Endothelial cell of hepatic sinusoid (primary cell): ENCODE measurements around the gene MYB.

Experiments
- in situ Hi-C: cut with HindIII; loops from 2 replicates; pipeline ENCODE4 v1.10.0; 2017; ENCODE audit warnings: low sequenced_read_pairs

The MYB gene

GRCh38 chr6:135215563-135215962 lies 34.5 kb downstream of the MYB start:
- in situ Hi-C loops, result no loop called here

- in situ Hi-C loops, result no loop called here
These were observed 36.6 kb downstream of the MYB start for GRCh38 chr6:135217663-135218062.

GRCh38 chr6:135219346-135219745 lies 38.2 kb downstream of the MYB start:
- in situ Hi-C loops, result no loop called here

- in situ Hi-C loops, result no loop called here
These were observed 39.9 kb downstream of the MYB start for GRCh38 chr6:135221042-135221441.

GRCh38 chr6:135221505-135221904 lies 40.4 kb downstream of the MYB start:
- in situ Hi-C loops, result no loop called here

- in situ Hi-C loops, result no loop called here
These were observed 41.5 kb downstream of the MYB start for GRCh38 chr6:135222623-135223022.

- in situ Hi-C loops, result no loop called here
These were observed 43.0 kb downstream of the MYB start for GRCh38 chr6:135224037-135224647.

- in situ Hi-C loops, result loop anchor here (5.0 kb wide), 1 partner anchor 59 kb away; no protein-coding TSS in a partner anchor
These were observed 44.8 kb downstream of the MYB start for GRCh38 chr6:135225911-135226310.

GRCh38 chr6:135226537-135226936 lies 45.4 kb downstream of the MYB start:
- in situ Hi-C loops, result loop anchor here (5.0 kb wide), 1 partner anchor 59 kb away; no protein-coding TSS in a partner anchor

GRCh38 chr6:135227349-135227748 lies 46.2 kb downstream of the MYB start:
- in situ Hi-C loops, result loop anchor here (5.0 kb wide), 1 partner anchor 60 kb away; no protein-coding TSS in a partner anchor

GRCh38 chr6:135227758-135228157 lies 46.6 kb downstream of the MYB start:
- in situ Hi-C loops, result loop anchor here (5.0 kb wide), 1 partner anchor 60 kb away; no protein-coding TSS in a partner anchor

GRCh38 chr6:135228486-135228885 lies 47.4 kb downstream of the MYB start:
- in situ Hi-C loops, result loop anchor here (5.0 kb wide), 1 partner anchor 61 kb away; no protein-coding TSS in a partner anchor

- in situ Hi-C loops, result loop anchor here (5.0 kb wide), 1 partner anchor 63 kb away; no protein-coding TSS in a partner anchor
These were observed 48.9 kb downstream of the MYB start for GRCh38 chr6:135229996-135230395.

- in situ Hi-C loops, result no loop called here
These were observed 49.8 kb downstream of the MYB start for GRCh38 chr6:135230711-135231468.

GRCh38 chr6:135231469-135231844 lies 50.3 kb downstream of the MYB start:
- in situ Hi-C loops, result no loop called here

GRCh38 chr6:135233686-135234491 lies 52.8 kb downstream of the MYB start:
- in situ Hi-C loops, result no loop called here

- in situ Hi-C loops, result no loop called here
These were observed 53.3 kb downstream of the MYB start for GRCh38 chr6:135234492-135234780.

- in situ Hi-C loops, result no loop called here
These were observed 54.6 kb downstream of the MYB start for GRCh38 chr6:135235716-135236115.

GRCh38 chr6:135236319-135236718 lies 55.2 kb downstream of the MYB start:
- in situ Hi-C loops, result no loop called here

- in situ Hi-C loops, result no loop called here
These were observed 55.6 kb downstream of the MYB start for GRCh38 chr6:135236732-135237131.

GRCh38 chr6:135240711-135241110 lies 59.6 kb downstream of the MYB start:
- in situ Hi-C loops, result no loop called here
